Anterior cingulate cortex (tissue), 58 donors: Measurements from ENCODE around the gene GEMIN2.
"Not testable (repeated sequence)": the region's sequence is repeated elsewhere in the genome, so short reads cannot be mapped to it uniquely, and the experiment has no call there.

ENCODE experiments used
- DNase-seq, 58 donors: peaks; one replicate each; lab custom pipeline; 2025; lab: John Stamatoyannopoulos, UW

GEMIN2 gene

DNA sequence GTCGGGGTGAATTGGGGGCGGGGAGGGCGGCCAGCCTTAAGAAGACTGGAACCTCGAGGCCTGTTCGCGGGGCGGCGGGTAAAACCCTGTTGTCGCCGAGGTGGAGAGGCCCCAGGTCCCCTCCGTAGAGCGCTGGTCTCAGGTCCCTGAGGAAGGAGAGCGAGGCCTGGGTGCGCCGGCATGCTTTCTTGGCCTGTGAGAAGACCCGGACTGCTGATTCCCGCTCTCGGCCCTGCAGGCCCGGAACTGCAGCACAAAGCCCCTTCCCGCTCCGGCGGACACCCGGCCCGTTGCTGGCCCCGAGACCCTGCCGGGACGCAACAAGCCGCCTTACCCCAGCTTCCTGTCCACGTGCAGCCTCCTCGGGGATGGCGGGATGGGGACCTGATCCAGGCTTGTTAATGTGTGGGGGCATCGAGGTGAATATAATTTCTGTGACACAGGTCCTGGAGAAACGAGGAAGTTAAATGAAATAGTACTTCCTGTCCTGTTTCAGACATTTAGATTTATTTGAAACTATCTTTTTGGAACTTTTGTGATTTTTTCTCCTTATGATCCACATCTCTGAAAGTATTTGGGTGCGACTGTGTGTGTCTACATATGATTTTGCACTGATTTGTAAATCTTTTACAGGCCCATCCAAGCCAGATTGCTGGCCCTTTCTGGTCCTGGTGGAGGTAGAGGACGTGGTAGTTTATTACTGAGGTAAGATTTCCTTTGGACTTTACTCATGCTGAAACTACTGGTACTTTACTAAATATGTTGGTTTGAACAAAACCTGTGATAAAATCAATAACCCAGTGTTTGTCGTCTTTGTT is 61.5 kb downstream of the GEMIN2 start:
- DNase-seq, result peak in 11 of 58 donors; percentile 12 to 71 (median 38)

DNA sequence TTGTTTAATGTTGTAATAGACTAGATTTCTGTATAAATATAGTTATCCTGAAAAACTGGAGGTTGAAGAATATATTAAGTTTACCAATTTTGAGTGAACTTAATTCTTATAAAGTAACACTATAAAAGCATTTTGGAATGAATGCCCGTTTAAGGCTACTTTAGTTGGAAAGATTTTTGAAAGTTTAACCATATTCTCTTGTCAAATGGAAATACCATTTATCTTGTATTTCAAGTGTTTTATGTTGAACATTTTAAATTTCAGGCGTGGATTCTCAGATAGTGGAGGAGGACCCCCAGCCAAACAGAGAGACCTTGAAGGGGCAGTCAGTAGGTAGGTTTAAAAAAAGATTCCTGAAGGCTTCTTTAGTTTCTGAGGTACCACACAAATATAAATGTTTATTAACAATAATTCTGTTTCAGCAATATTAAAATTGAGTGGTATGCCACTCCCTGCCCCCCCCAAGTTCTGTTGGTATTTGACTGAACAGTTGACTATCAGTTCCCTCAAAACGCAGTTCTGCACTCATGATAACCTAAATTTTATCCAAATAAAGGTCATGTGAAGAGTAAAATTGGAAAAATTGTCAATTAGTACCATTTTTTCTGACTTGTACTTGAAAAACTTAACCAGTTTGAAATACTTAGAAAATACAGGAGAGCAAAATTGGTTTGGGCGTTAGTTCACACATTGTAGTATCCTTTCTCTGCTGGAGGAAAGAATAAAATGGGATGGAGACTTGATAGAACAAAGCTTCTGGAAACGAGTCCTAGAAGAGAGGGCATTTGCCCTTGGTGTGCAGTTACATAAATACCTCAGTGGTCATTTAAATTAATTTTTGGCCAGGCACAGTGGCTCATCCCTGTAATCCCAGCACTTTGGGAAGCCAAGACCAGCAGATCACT is 62.4 kb downstream of the GEMIN2 start:
- DNase-seq, result no peak

DNA sequence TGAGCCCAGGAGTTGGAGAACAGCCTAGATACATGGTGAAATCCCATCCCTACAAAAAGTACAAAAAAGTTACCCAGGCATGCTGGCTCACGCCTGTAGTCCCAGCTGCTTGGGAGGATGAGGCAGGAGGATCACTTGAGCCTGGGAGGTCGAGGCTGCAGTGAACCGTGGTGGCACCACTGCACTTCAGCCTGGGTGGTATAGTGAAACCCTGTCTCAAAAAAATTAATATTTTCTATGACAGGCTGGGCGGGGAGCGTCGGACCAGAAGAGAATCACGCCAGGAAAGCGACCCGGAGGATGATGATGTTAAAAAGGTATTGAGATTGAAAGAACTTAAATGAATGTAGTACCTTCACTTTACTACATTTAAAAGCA is 63.0 kb downstream of the GEMIN2 start:
- DNase-seq, result no peak

GRCh38 chr14:39179042-39179441 is 64.9 kb downstream of the GEMIN2 start:
- no peak for DNase-seq

GRCh38 chr14:39180553-39180952 is 66.4 kb downstream of the GEMIN2 start:
- no peak for DNase-seq

DNA sequence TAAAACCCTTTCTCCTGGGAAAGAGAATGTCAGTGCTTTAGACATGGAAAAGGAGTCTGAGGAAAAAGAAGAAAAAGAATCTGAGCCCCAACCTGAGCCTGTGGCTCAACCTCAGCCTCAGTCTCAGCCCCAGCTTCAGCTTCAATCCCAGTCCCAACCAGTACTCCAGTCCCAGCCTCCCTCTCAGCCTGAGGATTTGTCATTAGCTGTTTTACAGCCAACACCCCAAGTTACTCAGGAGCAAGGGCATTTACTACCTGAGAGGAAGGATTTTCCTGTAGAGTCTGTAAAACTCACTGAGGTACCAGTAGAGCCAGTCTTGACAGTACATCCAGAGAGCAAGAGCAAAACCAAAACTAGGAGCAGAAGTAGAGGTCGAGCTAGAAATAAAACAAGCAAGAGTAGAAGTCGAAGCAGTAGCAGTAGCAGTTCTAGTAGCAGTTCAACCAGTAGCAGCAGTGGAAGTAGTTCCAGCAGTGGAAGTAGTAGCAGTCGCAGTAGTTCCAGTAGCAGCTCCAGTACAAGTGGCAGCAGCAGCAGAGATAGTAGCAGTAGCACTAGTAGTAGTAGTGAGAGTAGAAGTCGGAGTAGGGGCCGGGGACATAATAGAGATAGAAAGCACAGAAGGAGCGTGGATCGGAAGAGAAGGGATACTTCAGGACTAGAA is 67.0 kb downstream of the GEMIN2 start:
- no peak for DNase-seq

- DNase-seq, result no peak
Observed at GRCh38 chr14:39181693-39182047, 67.5 kb downstream of the GEMIN2 start.

GRCh38 chr14:39182770-39183684 is 68.9 kb downstream of the GEMIN2 start:
- no peak for DNase-seq

DNA sequence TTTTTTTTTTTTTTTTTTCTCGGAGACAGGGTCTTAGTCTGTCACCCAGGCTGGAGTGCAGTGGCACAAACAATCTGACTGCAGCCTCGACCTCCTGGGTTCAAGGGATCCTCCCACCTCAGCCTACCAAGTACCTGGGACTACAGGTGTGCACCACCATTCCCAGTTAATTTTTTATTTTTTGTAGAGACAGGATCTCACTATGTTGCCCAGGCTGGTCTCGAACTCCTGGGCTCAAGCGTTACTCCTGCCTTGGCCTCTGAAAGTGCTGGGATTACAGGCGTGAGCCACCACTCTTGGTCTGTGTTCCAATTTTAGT is 69.5 kb downstream of the GEMIN2 start:
- not testable (repeated sequence) for DNase-seq

DNA sequence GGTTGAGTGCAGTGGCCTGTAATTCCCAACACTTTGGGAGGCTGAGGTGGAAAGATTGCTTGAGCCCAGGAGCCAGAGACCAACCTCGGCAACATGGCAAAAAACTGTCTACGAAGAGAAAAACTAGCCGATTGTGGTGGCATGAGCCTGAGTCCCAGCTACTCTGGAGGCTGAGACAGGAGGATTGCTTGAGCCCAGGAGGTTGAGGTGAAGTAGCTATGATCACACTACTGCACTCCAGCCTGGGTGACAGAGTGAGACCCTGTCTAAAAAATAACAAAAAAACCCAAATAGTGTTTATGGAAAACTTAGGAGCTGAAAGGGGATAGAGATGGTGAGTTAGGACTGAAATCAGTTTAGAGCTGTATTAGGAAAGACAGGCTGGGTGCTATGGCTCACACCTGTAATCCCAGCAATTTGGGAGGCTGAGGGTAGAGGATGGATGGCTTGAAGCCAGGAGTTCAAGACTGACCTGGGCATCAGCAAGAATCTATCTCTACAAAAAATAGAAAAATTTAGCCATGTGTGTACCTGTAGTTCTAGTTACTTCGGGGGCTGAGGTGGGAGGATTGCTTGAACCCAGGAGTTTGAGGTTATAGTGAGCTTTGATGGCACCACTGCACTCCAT is 70.6 kb downstream of the GEMIN2 start:
- DNase-seq, result no peak

- DNase-seq, result no peak
Observed at GRCh38 chr14:39185256-39186049, 71.3 kb downstream of the GEMIN2 start.
